ENCODE data around the gene AP1G2.

Gene AP1G2

DNA sequence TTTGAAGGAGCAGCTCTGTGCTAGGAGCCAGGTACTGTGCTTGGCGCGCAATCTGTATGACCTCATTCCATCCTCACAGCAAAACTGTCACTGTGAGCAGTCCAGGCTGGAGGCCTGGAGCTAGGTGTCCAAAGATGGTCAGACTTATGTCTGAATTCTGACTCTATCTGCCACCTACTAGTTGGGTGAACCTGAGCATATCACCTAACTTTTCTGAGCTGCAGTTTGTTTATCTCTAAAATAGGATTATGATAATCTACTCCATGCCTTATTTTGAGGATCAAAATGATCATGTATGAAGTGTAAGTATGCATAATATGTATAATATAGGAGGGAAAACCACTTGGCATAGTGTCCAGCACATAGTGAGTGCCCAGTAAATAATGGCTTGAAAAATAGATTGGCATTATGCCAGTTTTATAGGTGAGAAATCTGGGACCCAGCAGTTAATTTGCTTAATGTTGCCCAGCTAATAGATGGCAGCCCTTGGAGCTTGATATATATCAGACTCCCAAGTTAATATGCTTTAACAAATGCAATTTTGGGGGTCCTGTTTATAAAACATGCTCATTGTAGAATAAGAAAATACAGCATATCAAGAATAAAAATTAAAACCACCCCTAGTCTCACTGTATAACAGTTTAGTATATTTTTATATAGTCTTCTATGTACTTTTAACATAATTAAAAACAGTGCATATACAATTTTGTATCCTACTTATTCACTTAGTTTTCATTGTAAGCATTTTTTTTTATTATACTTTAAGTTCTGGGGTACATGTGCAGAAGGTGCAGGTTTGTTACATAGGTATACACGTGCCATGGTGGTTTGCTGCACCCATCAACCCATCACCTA lies 15.5 kb upstream of the AP1G2 start:
- H3K27ac ChIP-seq (replicated peaks) = no peak overlapping the region
- TF ChIP-seq GABPA (IDR thresholded peaks at IDR 0.05; ENCODE audit: low read depth) = no peak
- TF ChIP-seq SPI1 (IDR thresholded peaks at IDR 0.05; ENCODE audit: borderline replicate concordance, low read depth) = no peak
- TF ChIP-seq POLR2AphosphoS5 (IDR thresholded peaks at IDR 0.05; ENCODE audit: low read depth) = no peak
- TF ChIP-seq, protein P1, sequence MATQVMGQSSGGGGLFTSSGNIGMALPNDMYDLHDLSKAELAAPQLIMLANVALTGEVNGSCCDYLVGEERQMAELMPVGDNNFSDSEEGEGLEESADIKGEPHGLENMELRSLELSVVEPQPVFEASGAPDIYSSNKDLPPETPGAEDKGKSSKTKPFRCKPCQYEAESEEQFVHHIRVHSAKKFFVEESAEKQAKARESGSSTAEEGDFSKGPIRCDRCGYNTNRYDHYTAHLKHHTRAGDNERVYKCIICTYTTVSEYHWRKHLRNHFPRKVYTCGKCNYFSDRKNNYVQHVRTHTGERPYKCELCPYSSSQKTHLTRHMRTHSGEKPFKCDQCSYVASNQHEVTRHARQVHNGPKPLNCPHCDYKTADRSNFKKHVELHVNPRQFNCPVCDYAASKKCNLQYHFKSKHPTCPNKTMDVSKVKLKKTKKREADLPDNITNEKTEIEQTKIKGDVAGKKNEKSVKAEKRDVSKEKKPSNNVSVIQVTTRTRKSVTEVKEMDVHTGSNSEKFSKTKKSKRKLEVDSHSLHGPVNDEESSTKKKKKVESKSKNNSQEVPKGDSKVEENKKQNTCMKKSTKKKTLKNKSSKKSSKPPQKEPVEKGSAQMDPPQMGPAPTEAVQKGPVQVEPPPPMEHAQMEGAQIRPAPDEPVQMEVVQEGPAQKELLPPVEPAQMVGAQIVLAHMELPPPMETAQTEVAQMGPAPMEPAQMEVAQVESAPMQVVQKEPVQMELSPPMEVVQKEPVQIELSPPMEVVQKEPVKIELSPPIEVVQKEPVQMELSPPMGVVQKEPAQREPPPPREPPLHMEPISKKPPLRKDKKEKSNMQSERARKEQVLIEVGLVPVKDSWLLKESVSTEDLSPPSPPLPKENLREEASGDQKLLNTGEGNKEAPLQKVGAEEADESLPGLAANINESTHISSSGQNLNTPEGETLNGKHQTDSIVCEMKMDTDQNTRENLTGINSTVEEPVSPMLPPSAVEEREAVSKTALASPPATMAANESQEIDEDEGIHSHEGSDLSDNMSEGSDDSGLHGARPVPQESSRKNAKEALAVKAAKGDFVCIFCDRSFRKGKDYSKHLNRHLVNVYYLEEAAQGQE (IDR thresholded peaks at IDR 0.05; ENCODE audit: insufficient replicate concordance, low read depth) = no peak
- TF ChIP-seq, protein P2, sequence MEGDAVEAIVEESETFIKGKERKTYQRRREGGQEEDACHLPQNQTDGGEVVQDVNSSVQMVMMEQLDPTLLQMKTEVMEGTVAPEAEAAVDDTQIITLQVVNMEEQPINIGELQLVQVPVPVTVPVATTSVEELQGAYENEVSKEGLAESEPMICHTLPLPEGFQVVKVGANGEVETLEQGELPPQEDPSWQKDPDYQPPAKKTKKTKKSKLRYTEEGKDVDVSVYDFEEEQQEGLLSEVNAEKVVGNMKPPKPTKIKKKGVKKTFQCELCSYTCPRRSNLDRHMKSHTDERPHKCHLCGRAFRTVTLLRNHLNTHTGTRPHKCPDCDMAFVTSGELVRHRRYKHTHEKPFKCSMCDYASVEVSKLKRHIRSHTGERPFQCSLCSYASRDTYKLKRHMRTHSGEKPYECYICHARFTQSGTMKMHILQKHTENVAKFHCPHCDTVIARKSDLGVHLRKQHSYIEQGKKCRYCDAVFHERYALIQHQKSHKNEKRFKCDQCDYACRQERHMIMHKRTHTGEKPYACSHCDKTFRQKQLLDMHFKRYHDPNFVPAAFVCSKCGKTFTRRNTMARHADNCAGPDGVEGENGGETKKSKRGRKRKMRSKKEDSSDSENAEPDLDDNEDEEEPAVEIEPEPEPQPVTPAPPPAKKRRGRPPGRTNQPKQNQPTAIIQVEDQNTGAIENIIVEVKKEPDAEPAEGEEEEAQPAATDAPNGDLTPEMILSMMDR (IDR thresholded peaks at IDR 0.05; ENCODE audit: insufficient read depth, low read length) = no peak
- no peak overlapping the region for H3K4me3 ChIP-seq (replicated peaks; ENCODE audit: insufficient read depth, low read length)
- peaks cover 20% of the 10 kb centered on the region for H3K27me3 ChIP-seq (ENCODE audit: insufficient read depth, poor library complexity, severe bottlenecking)
- DNase-seq (ENCODE audit: low read depth in 1 of 2, low spot score in 1 of 2) = no peak

DNA sequence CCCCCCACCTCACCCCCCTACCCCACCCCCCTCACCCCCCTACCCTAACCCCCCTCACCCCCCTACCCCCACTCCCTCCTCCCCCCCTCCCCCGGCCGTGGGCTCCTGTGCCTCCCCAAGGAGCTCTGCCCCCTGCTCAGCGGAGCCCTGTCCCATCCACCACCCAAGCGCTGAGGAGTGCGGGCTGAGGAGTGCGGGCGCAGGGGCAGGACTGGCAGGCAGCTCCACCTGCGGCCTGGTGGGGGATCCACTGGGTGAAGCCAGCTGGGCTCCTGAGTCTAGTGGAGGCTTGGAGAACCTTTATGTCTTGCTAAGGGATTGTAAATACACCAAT lies 13.3 kb upstream of the AP1G2 start:
- TF ChIP-seq POLR2AphosphoS5 (IDR thresholded peaks at IDR 0.05; ENCODE audit: low read depth) (no peak), GABPA (IDR thresholded peaks at IDR 0.05; ENCODE audit: low read depth) (no peak), SPI1 (IDR thresholded peaks at IDR 0.05; ENCODE audit: borderline replicate concordance, low read depth) (no peak)
- TF ChIP-seq, protein P1 (IDR thresholded peaks at IDR 0.05; ENCODE audit: insufficient replicate concordance, low read depth) = no peak
- TF ChIP-seq, protein P2 (IDR thresholded peaks at IDR 0.05; ENCODE audit: insufficient read depth, low read length) = no peak
- H3K27me3 ChIP-seq (ENCODE audit: insufficient read depth, poor library complexity, severe bottlenecking) = peaks cover 38% of the 10 kb centered on the region
- no peak overlapping the region for H3K4me3 ChIP-seq (replicated peaks; ENCODE audit: insufficient read depth, low read length)
- no peak for DNase-seq (ENCODE audit: low read depth in 1 of 2, low spot score in 1 of 2)
- no peak overlapping the region for H3K27ac ChIP-seq (replicated peaks)

DNA sequence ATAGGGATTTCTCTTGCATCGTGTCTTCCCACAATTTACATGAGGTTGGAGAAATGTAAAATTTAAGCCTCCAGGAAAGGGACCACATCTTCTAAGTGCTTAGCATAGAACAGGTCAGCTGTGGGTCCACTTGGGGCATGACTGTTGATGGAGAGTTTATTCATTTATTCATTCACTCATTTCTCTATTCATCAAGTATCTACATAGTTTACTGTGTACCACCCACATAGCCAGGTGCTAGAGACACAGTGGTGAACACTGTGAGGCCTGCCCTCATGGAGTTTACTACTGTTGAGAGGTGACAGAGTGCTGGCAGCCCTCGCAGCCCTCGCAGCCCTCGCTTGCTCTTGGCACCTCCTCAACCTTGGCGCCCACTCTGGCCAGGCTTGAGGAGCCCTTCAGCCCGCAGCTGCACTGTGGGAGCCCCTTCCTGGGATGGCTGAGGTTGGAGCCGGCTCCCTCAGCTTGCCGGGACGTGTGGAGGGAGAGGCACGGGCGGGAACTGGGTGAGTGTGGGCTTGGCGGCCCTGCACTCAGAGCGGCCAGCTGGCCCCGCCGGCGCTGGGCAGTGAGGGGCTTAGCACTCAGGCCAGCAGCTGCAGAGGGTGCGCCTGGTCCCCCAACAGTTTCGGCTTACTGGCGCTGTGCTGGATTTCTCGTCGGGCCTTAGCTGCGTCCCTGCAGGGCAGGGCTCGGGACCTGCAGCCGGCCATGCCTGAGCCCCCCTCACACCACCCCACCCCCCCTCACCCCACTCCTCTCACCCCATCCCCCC lies 12.7 kb upstream of the AP1G2 start:
- Histone ChIP-seq H3K27ac (replicated peaks) (no peak overlapping the region), H3K27me3 (ENCODE audit: insufficient read depth, poor library complexity, severe bottlenecking) (peaks cover 37% of the 10 kb centered on the region), H3K4me3 (replicated peaks; ENCODE audit: insufficient read depth, low read length) (no peak overlapping the region)
- no peak for DNase-seq (ENCODE audit: low read depth in 1 of 2, low spot score in 1 of 2)
- TF ChIP-seq SPI1 (IDR thresholded peaks at IDR 0.05; ENCODE audit: borderline replicate concordance, low read depth) = no peak
- no peak for TF ChIP-seq GABPA (IDR thresholded peaks at IDR 0.05; ENCODE audit: low read depth)
- TF ChIP-seq, protein P2 (IDR thresholded peaks at IDR 0.05; ENCODE audit: insufficient read depth, low read length) = no peak
- no peak for TF ChIP-seq POLR2AphosphoS5 (IDR thresholded peaks at IDR 0.05; ENCODE audit: low read depth)
- TF ChIP-seq, protein P1 (IDR thresholded peaks at IDR 0.05; ENCODE audit: insufficient replicate concordance, low read depth) = no peak
